ENCODE results near the gene TIMM8B.
A peak's percentile ranks its signal among the peaks of the same experiment; 100 is the strongest.
"Not testable (repeated sequence)": the region's sequence is repeated elsewhere in the genome, so short reads cannot be mapped to it uniquely, and the experiment has no call there.

Gene TIMM8B

GRCh38 chr11:112113539-112114457, 27.2 kb upstream of the TIMM8B start:
- Histone ChIP-seq H3K36me3 (ENCODE audit: control insufficient read depth, insufficient read depth, low read length) (no peaks in the 10 kb centered on the region), H3K27me3 (ENCODE audit: control insufficient read depth, insufficient read depth, low read length) (no peaks in the 10 kb centered on the region), H3K4me1 (ENCODE audit: control insufficient read depth, insufficient read depth, low read length) (no peaks in the 10 kb centered on the region), H3K4me3 (ENCODE audit: low read length) (no peak overlapping the region), H3K9me3 (ENCODE audit: control insufficient read depth, low read length) (no peaks in the 10 kb centered on the region), H3K9ac (ENCODE audit: low read length) (peak overlapping the region; percentile 15)

GRCh38 chr11:112106070-112106469, 19.5 kb upstream of the TIMM8B start:
- Histone ChIP-seq H3K9me3 (ENCODE audit: control insufficient read depth, low read length) (no peaks in the 10 kb centered on the region), H3K4me1 (ENCODE audit: control insufficient read depth, insufficient read depth, low read length) (no peaks in the 10 kb centered on the region), H3K9ac (ENCODE audit: low read length) (no peak overlapping the region), H3K27me3 (ENCODE audit: control insufficient read depth, insufficient read depth, low read length) (no peaks in the 10 kb centered on the region), H3K4me3 (ENCODE audit: low read length) (no peak overlapping the region), H3K36me3 (ENCODE audit: control insufficient read depth, insufficient read depth, low read length) (no peaks in the 10 kb centered on the region)

GRCh38 chr11:112103446-112103845, 16.9 kb upstream of the TIMM8B start:
- no peak overlapping the region for H3K9ac ChIP-seq (ENCODE audit: low read length)
- no peaks in the 10 kb centered on the region for H3K27me3 ChIP-seq (ENCODE audit: control insufficient read depth, insufficient read depth, low read length)
- H3K9me3 ChIP-seq (ENCODE audit: control insufficient read depth, low read length): no peaks in the 10 kb centered on the region
- H3K4me1 ChIP-seq (ENCODE audit: control insufficient read depth, insufficient read depth, low read length): no peaks in the 10 kb centered on the region
- H3K4me3 ChIP-seq (ENCODE audit: low read length): no peak overlapping the region
- no peaks in the 10 kb centered on the region for H3K36me3 ChIP-seq (ENCODE audit: control insufficient read depth, insufficient read depth, low read length)

- Histone ChIP-seq H3K9me3 (ENCODE audit: control insufficient read depth, low read length) (no peaks in the 10 kb centered on the region), H3K36me3 (ENCODE audit: control insufficient read depth, insufficient read depth, low read length) (no peaks in the 10 kb centered on the region), H3K4me3 (ENCODE audit: low read length) (no peak overlapping the region), H3K4me1 (ENCODE audit: control insufficient read depth, insufficient read depth, low read length) (no peaks in the 10 kb centered on the region), H3K27me3 (ENCODE audit: control insufficient read depth, insufficient read depth, low read length) (no peaks in the 10 kb centered on the region), H3K9ac (ENCODE audit: low read length) (no peak overlapping the region)
Measured at GRCh38 chr11:112100462-112100861, 13.9 kb upstream of the TIMM8B start.

- Histone ChIP-seq H3K36me3 (ENCODE audit: control insufficient read depth, insufficient read depth, low read length) (no peaks in the 10 kb centered on the region), H3K4me1 (ENCODE audit: control insufficient read depth, insufficient read depth, low read length) (no peaks in the 10 kb centered on the region), H3K9me3 (ENCODE audit: control insufficient read depth, low read length) (no peaks in the 10 kb centered on the region), H3K4me3 (ENCODE audit: low read length) (no peak overlapping the region), H3K27me3 (ENCODE audit: control insufficient read depth, insufficient read depth, low read length) (no peaks in the 10 kb centered on the region), H3K9ac (ENCODE audit: low read length) (no peak overlapping the region)
Measured at GRCh38 chr11:112097734-112098528, 11.4 kb upstream of the TIMM8B start.

- H3K9ac ChIP-seq (ENCODE audit: low read length): no peak overlapping the region
- H3K4me3 ChIP-seq (ENCODE audit: low read length): no peak overlapping the region
- peaks cover 4% of the 10 kb centered on the region for H3K36me3 ChIP-seq (ENCODE audit: control insufficient read depth, insufficient read depth, low read length)
- H3K4me1 ChIP-seq (ENCODE audit: control insufficient read depth, insufficient read depth, low read length): no peaks in the 10 kb centered on the region
- no peaks in the 10 kb centered on the region for H3K27me3 ChIP-seq (ENCODE audit: control insufficient read depth, insufficient read depth, low read length)
- H3K9me3 ChIP-seq (ENCODE audit: control insufficient read depth, low read length): no peaks in the 10 kb centered on the region
Measured at GRCh38 chr11:112096194-112096593, 9.6 kb upstream of the TIMM8B start.

GRCh38 chr11:112095302-112095701, 8.7 kb upstream of the TIMM8B start:
- not testable (repeated sequence) for H3K9me3 ChIP-seq (ENCODE audit: control insufficient read depth, low read length); H3K36me3 ChIP-seq (ENCODE audit: control insufficient read depth, insufficient read depth, low read length); H3K27me3 ChIP-seq (ENCODE audit: control insufficient read depth, insufficient read depth, low read length); H3K4me1 ChIP-seq (ENCODE audit: control insufficient read depth, insufficient read depth, low read length); H3K4me3 ChIP-seq (ENCODE audit: low read length); H3K9ac ChIP-seq (ENCODE audit: low read length)

GRCh38 chr11:112087212-112087611, 656 bp upstream of the TIMM8B start:
- peak overlapping the region; percentile 89 for H3K4me3 ChIP-seq (ENCODE audit: low read length)
- no peaks in the 10 kb centered on the region for H3K9me3 ChIP-seq (ENCODE audit: control insufficient read depth, low read length)
- no peaks in the 10 kb centered on the region for H3K27me3 ChIP-seq (ENCODE audit: control insufficient read depth, insufficient read depth, low read length)
- peak overlapping the region; percentile 93 for H3K9ac ChIP-seq (ENCODE audit: low read length)
- H3K4me1 ChIP-seq (ENCODE audit: control insufficient read depth, insufficient read depth, low read length): peaks cover 6% of the 10 kb centered on the region
- H3K36me3 ChIP-seq (ENCODE audit: control insufficient read depth, insufficient read depth, low read length): peaks cover 7% of the 10 kb centered on the region

- Histone ChIP-seq H3K27me3 (ENCODE audit: control insufficient read depth, insufficient read depth, low read length) (no peaks in the 10 kb centered on the region), H3K4me3 (ENCODE audit: low read length) (peak overlapping the region; percentile 89), H3K9me3 (ENCODE audit: control insufficient read depth, low read length) (no peaks in the 10 kb centered on the region), H3K36me3 (ENCODE audit: control insufficient read depth, insufficient read depth, low read length) (peaks cover under 1% of the 10 kb centered on the region), H3K4me1 (ENCODE audit: control insufficient read depth, insufficient read depth, low read length) (peaks cover 6% of the 10 kb centered on the region), H3K9ac (ENCODE audit: low read length) (peak overlapping the region; percentile 93)
Measured at GRCh38 chr11:112085822-112086421, 634 bp downstream of the TIMM8B start.

- H3K4me1 ChIP-seq (ENCODE audit: control insufficient read depth, insufficient read depth, low read length): peaks cover 6% of the 10 kb centered on the region
- no peak overlapping the region for H3K9ac ChIP-seq (ENCODE audit: low read length)
- H3K9me3 ChIP-seq (ENCODE audit: control insufficient read depth, low read length): no peaks in the 10 kb centered on the region
- no peaks in the 10 kb centered on the region for H3K36me3 ChIP-seq (ENCODE audit: control insufficient read depth, insufficient read depth, low read length)
- H3K4me3 ChIP-seq (ENCODE audit: low read length): no peak overlapping the region
- no peaks in the 10 kb centered on the region for H3K27me3 ChIP-seq (ENCODE audit: control insufficient read depth, insufficient read depth, low read length)
Measured at GRCh38 chr11:112082729-112083128, 3.8 kb downstream of the TIMM8B start.

GRCh38 chr11:112073941-112074811, 12.4 kb downstream of the TIMM8B start, which contains the start of the genes NKAPD1 and PIH1D2:
Gene NKAPD1 (plus strand): TSS chr11:112074299. CDS start chr11:112075575, 1,276 bp downstream.
Gene PIH1D2 (minus strand): TSS chr11:112074017. CDS start chr11:112073174, 843 bp downstream.
- H3K9ac ChIP-seq (ENCODE audit: low read length): peak within 1 kb of the TSS; percentile 94
- H3K27me3 ChIP-seq (ENCODE audit: control insufficient read depth, insufficient read depth, low read length): no peaks in the 10 kb centered on the region
- peaks cover 5% of the 10 kb centered on the region for H3K36me3 ChIP-seq (ENCODE audit: control insufficient read depth, insufficient read depth, low read length)
- peak within 1 kb of the TSS; percentile 89 for H3K4me3 ChIP-seq (ENCODE audit: low read length)
- H3K9me3 ChIP-seq (ENCODE audit: control insufficient read depth, low read length): no peaks in the 10 kb centered on the region
- H3K4me1 ChIP-seq (ENCODE audit: control insufficient read depth, insufficient read depth, low read length): peaks cover 5% of the 10 kb centered on the region
